Ascending aorta (tissue), 2 donors: ENCODE measurements around the gene TFF2. TPM values are rescaled to one million over a fixed set of nuclear protein-coding genes. Genes with fewer than 3 reads are reported as not detected.

Source experiments
- DNase-seq, 2 donors: peaks; one replicate each; pipeline ENCODE4 v3.0.0-alpha.2; 2019; ENCODE audit warnings: low spot score in 2 of 2
- H3K27ac ChIP-seq, 2 donors: fragments of 200-600 bp; sonication (generic); one replicate each; pipeline ENCODE4 v1.5.1; 2016 to 2017; ENCODE audit warnings: mild to moderate bottlenecking in 1 of 2
- H3K27me3 ChIP-seq: fragments of 200-600 bp; sonication (generic); one replicate; pipeline ENCODE4 v1.5.1; 2017
- H3K36me3 ChIP-seq, 2 donors: fragments of 200-600 bp; sonication (generic); one replicate each; pipeline ENCODE4 v1.5.1; 2016
- H3K4me1 ChIP-seq, 2 donors: fragments of 200-600 bp; sonication (generic); one replicate each; pipeline ENCODE4 v1.5.1; 2016 to 2017; ENCODE audit warnings: mild to moderate bottlenecking in 1 of 2
- H3K4me3 ChIP-seq, 2 donors: fragments of 200-600 bp; sonication (generic); one replicate each; pipeline ENCODE4 v1.5.1; 2016 to 2017; ENCODE audit warnings: mild to moderate bottlenecking in 1 of 2
- H3K9me3 ChIP-seq, 2 donors: fragments of 200-600 bp; sonication (generic); one replicate each; pipeline ENCODE4 v1.5.1; 2016
- intact Hi-C: fragments of 100-400 bp; cut with DNase I; formaldehyde crosslinking; loops from one replicate; pipeline ENCODE4 v1.15.1; 2023
- total RNA-seq: library from RNA; depleted of rRNA; stranded (reverse); fragments of >200 nt; gene quantifications from one replicate; pipeline ENCODE4 v1.1.0, GENCODE V29; 2016
- TF ChIP-seq, protein P1 (sequence below), 3 experiments: fragments of 200-600 bp in 2 of 3; fragments of 450-650 bp in 1 of 3; sonication (generic) in 2 of 3; IDR thresholded peaks; one replicate each; pipeline ENCODE4 v1.5.1; 2016 to 2019; ENCODE audit warnings: antibody characterized with exemption in 3 of 3, mild to moderate bottlenecking in 1 of 3, moderate library complexity in 1 of 3

The TFF2 gene
- total RNA-seq, 1 donor from 2014 or later: not detected

DNA sequence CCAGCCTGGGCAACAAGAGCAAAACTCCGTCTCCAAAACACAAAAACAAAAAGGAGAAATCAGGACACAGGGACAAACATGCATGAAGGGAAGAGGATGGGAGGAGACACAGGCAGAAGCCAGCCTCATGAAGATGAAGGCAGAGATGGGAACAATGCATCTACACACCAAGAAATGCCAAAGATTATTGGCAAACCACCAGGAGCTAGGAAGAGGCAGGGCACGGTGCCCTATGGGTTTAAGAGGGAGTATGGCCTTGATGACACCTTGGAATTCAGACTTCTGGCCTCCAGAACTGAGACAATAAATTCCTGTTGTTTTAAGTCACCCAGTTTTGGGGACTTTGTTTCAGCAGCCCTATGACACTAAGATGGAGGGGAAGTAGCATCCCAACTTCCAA, 39.9 kb upstream of the TFF2 start:
- H3K4me1 ChIP-seq: no peaks in the 10 kb centered on the region
- no peaks in the 10 kb centered on the region for H3K27me3 ChIP-seq
- H3K27ac ChIP-seq: no peak overlapping the region
- no peaks in the 10 kb centered on the region for H3K36me3 ChIP-seq
- TF ChIP-seq, protein P1, sequence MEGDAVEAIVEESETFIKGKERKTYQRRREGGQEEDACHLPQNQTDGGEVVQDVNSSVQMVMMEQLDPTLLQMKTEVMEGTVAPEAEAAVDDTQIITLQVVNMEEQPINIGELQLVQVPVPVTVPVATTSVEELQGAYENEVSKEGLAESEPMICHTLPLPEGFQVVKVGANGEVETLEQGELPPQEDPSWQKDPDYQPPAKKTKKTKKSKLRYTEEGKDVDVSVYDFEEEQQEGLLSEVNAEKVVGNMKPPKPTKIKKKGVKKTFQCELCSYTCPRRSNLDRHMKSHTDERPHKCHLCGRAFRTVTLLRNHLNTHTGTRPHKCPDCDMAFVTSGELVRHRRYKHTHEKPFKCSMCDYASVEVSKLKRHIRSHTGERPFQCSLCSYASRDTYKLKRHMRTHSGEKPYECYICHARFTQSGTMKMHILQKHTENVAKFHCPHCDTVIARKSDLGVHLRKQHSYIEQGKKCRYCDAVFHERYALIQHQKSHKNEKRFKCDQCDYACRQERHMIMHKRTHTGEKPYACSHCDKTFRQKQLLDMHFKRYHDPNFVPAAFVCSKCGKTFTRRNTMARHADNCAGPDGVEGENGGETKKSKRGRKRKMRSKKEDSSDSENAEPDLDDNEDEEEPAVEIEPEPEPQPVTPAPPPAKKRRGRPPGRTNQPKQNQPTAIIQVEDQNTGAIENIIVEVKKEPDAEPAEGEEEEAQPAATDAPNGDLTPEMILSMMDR (IDR thresholded peaks at IDR 0.05): no peak
- no peak for DNase-seq
- H3K9me3 ChIP-seq: no peaks in the 10 kb centered on the region
- intact Hi-C loops: no loop called here
- no peak overlapping the region for H3K4me3 ChIP-seq

DNA sequence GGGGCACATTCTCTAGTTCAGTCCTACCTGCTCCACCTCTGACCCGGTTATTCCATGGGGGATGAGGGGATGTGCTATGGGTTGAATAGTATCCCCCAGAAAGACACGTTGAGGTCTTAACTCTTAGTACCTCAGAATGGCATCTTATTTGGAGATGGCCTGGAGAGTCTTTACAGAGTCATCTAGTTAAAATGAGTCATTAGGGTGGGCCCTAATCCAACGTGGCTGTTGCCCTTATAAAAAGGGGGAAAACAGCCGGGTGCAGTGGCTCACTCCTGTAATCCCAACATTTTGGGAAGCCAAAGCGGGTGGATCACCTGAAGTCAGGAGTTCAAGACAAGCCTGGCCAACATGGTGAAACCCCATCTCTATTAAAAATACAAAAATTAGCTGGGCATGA, 39.4 kb upstream of the TFF2 start:
- Histone ChIP-seq H3K4me1 (no peaks in the 10 kb centered on the region), H3K4me3 (no peak overlapping the region), H3K27ac (no peak overlapping the region), H3K9me3 (no peaks in the 10 kb centered on the region), H3K27me3 (no peaks in the 10 kb centered on the region), H3K36me3 (no peaks in the 10 kb centered on the region)
- intact Hi-C loops: no loop called here
- DNase-seq: no peak
- TF ChIP-seq, protein P1 (IDR thresholded peaks at IDR 0.05): no peak

- TF ChIP-seq, protein P1 (IDR thresholded peaks at IDR 0.05): no peak
- intact Hi-C loops: no loop called here
- Histone ChIP-seq H3K27ac (no peak overlapping the region), H3K27me3 (no peaks in the 10 kb centered on the region), H3K4me3 (no peak overlapping the region), H3K36me3 (no peaks in the 10 kb centered on the region), H3K4me1 (no peaks in the 10 kb centered on the region), H3K9me3 (no peaks in the 10 kb centered on the region)
- no peak for DNase-seq
Measured at GRCh38 chr21:42389449-42389835, 38.6 kb upstream of the TFF2 start.

DNA sequence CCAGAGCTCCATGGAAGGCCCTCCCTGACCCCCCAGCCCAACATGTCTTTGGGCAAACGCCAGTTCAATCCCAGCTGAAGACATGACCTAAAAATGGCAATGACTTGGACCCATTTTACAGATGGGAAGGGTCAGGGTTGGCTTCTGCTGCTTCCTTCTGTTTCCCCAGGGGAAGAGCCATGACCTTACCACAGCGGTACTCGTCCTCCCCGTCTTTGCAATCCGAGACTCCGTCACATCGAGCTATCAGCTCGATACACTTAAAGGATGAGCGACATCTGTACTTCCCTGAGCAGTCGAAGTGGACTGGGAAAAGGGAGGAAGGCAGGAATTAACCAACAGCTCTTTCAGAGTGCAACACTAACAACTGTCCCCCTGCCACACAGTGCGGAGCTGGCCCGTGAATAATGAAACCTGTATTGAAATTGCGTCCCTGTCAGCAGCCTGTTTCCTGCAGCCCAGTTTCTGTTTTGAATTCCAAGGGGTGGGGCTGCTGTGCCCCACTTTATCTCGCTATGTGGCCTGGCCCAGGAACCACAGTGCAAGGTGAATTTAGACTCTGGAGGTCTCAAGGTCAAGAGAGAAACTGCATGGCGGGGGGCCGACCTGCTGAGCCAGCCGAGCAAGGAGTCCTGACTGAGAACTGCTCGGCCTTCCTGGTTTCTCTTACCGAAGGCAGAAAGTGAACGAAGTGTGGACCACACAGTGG, 38.1 kb upstream of the TFF2 start:
- intact Hi-C loops: no loop called here
- TF ChIP-seq, protein P1 (IDR thresholded peaks at IDR 0.05): no peak
- no peaks in the 10 kb centered on the region for H3K9me3 ChIP-seq
- DNase-seq: no peak
- no peak overlapping the region for H3K27ac ChIP-seq
- no peaks in the 10 kb centered on the region for H3K4me1 ChIP-seq
- no peaks in the 10 kb centered on the region for H3K27me3 ChIP-seq
- no peak overlapping the region for H3K4me3 ChIP-seq
- H3K36me3 ChIP-seq: no peaks in the 10 kb centered on the region

GRCh38 chr21:42387843-42388340, 37.1 kb upstream of the TFF2 start:
- H3K4me1 ChIP-seq: no peaks in the 10 kb centered on the region
- no peaks in the 10 kb centered on the region for H3K36me3 ChIP-seq
- intact Hi-C loops: no loop called here
- no peak for DNase-seq
- no peak overlapping the region for H3K27ac ChIP-seq
- H3K9me3 ChIP-seq: no peaks in the 10 kb centered on the region
- H3K27me3 ChIP-seq: no peaks in the 10 kb centered on the region
- TF ChIP-seq, protein P1 (IDR thresholded peaks at IDR 0.05): no peak
- H3K4me3 ChIP-seq: no peak overlapping the region
